DMS153 (cell line): ENCODE measurements around the gene XRCC4.

Source experiments
- DNase-seq: peaks from one replicate; lab custom pipeline; 2025; lab: John Stamatoyannopoulos, UW

XRCC4 gene

GRCh38 chr5:83071286-83072051, 5.9 kb upstream of the XRCC4 start:
- no peak for DNase-seq

GRCh38 chr5:83072966-83073365, 4.4 kb upstream of the XRCC4 start:
- DNase-seq: no peak

GRCh38 chr5:83077662-83078261, 415 bp downstream of the XRCC4 start:
- DNase-seq: no peak

GRCh38 chr5:83082750-83083149, 5.4 kb downstream of the XRCC4 start:
- DNase-seq: no peak

- DNase-seq: no peak
Measured at GRCh38 chr5:83084336-83084735, 7.0 kb downstream of the XRCC4 start.

- DNase-seq: no peak
Measured at GRCh38 chr5:83085106-83085505, 7.8 kb downstream of the XRCC4 start.

- DNase-seq: no peak
Measured at GRCh38 chr5:83090169-83090568, 12.8 kb downstream of the XRCC4 start.

GRCh38 chr5:83092619-83093018, 15.3 kb downstream of the XRCC4 start:
- no peak for DNase-seq

GRCh38 chr5:83093692-83094091, 16.3 kb downstream of the XRCC4 start:
- no peak for DNase-seq

- no peak for DNase-seq
Measured at GRCh38 chr5:83095163-83095956, 18.0 kb downstream of the XRCC4 start.

- no peak for DNase-seq
Measured at GRCh38 chr5:83095957-83096539, 18.7 kb downstream of the XRCC4 start.

- DNase-seq: no peak
Measured at GRCh38 chr5:83096660-83097339, 19.5 kb downstream of the XRCC4 start.

- DNase-seq: no peak
Measured at GRCh38 chr5:83097689-83098231, 20.4 kb downstream of the XRCC4 start.

- DNase-seq: no peak
Measured at GRCh38 chr5:83099001-83099400, 21.7 kb downstream of the XRCC4 start.

- no peak for DNase-seq
Measured at GRCh38 chr5:83099445-83099844, 22.1 kb downstream of the XRCC4 start.

- no peak for DNase-seq
Measured at GRCh38 chr5:83101514-83101913, 24.2 kb downstream of the XRCC4 start.

GRCh38 chr5:83102364-83102980, 25.1 kb downstream of the XRCC4 start:
- DNase-seq: no peak

- no peak for DNase-seq
Measured at GRCh38 chr5:83104021-83104420, 26.7 kb downstream of the XRCC4 start.

- DNase-seq: no peak
Measured at GRCh38 chr5:83107692-83108420, 30.5 kb downstream of the XRCC4 start.

- no peak for DNase-seq
Measured at GRCh38 chr5:83109380-83109779, 32.0 kb downstream of the XRCC4 start.

- no peak for DNase-seq
Measured at GRCh38 chr5:83115816-83116215, 38.5 kb downstream of the XRCC4 start.
